ENCODE data around the gene CACNA1G. TPM values are rescaled to one million over a fixed set of nuclear protein-coding genes. Genes with fewer than 3 reads are reported as not detected.

CACNA1G gene
- total and polyA plus RNA-seq, 3 donors from 2014 or later, result 1.3 to 1.7 (median 1.7) TPM

DNA sequence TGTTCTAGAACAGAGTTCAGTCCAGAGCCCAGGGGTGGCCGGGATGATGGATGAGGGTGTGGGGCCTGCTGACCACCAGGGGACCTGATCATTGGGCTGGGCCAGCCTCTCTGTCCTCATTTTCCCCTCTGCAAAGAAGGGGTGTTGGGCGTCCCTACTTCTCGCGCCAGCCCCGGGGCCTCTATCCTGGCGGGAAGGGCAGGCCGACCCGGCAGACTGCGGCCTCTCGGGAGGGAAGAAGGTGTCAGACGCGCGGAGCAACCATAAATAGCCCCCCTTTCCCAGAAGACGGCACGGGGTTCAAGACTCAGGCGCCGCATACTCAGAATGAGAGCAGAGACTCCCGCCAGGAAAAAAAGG, 2.0 kb upstream of the CACNA1G start:
- TF ChIP-seq POLR2A (IDR thresholded peaks at IDR 0.05), result no peak
- TF ChIP-seq, protein P1, sequence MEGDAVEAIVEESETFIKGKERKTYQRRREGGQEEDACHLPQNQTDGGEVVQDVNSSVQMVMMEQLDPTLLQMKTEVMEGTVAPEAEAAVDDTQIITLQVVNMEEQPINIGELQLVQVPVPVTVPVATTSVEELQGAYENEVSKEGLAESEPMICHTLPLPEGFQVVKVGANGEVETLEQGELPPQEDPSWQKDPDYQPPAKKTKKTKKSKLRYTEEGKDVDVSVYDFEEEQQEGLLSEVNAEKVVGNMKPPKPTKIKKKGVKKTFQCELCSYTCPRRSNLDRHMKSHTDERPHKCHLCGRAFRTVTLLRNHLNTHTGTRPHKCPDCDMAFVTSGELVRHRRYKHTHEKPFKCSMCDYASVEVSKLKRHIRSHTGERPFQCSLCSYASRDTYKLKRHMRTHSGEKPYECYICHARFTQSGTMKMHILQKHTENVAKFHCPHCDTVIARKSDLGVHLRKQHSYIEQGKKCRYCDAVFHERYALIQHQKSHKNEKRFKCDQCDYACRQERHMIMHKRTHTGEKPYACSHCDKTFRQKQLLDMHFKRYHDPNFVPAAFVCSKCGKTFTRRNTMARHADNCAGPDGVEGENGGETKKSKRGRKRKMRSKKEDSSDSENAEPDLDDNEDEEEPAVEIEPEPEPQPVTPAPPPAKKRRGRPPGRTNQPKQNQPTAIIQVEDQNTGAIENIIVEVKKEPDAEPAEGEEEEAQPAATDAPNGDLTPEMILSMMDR (IDR thresholded peaks at IDR 0.05), result no peak

GRCh38 chr17:50558941-50559614, 1.4 kb upstream of the CACNA1G start:
- TF ChIP-seq POLR2A (IDR thresholded peaks at IDR 0.05), result no peak
- TF ChIP-seq, protein P1 (IDR thresholded peaks at IDR 0.05), result no peak
- peak; percentile 50 for DNase-seq
- Histone ChIP-seq H3K27me3 (no peaks in the 10 kb centered on the region), H3K4me1 (peaks cover 24% of the 10 kb centered on the region), H3K4me3 (peak overlapping the region in 1 of 2 donors; percentile 48), H3K9me3 (no peaks in the 10 kb centered on the region), H3K27ac (peak overlapping the region in 1 of 2 donors; percentile 50), H3K36me3 (ENCODE audit: low read depth, missing control alignments) (no peaks in the 10 kb centered on the region)
- 1 to 5% methylated on average over 17 to 55 of the region's 55 CpGs for WGBS, 2 donors
- intact Hi-C loops (cut with DNase I; ENCODE audit: low total_unique reads), result loop anchor here (5.0 to 10.0 kb wide), 2 partner anchors 68 to 276 kb away; partner anchors contain the start of gene WFIKKN2

More for the DNA sequence above, 2.0 kb upstream of the CACNA1G start:
- Histone ChIP-seq H3K4me1 (peaks cover 24% of the 10 kb centered on the region), H3K36me3 (ENCODE audit: low read depth, missing control alignments) (no peaks in the 10 kb centered on the region), H3K4me3 (no peak overlapping the region), H3K27me3 (no peaks in the 10 kb centered on the region), H3K9me3 (no peaks in the 10 kb centered on the region), H3K27ac (peak overlapping the region in 1 of 2 donors; percentile 50)
- intact Hi-C loops (cut with DNase I; ENCODE audit: low total_unique reads), result loop anchor here (5.0 to 10.0 kb wide), 2 partner anchors 69 to 276 kb away; partner anchors contain the start of gene WFIKKN2
- 17% methylated on average over 14 of the region's 18 CpGs; no CpG with 5 or more reads in 1 of the 2 donors for WGBS, 2 donors
- no peak for DNase-seq

GRCh38 chr17:50559674-50560184, 786 bp upstream of the CACNA1G start:
- Histone ChIP-seq H3K4me1 (peaks cover 29% of the 10 kb centered on the region), H3K27ac (no peak overlapping the region), H3K36me3 (ENCODE audit: low read depth, missing control alignments) (no peaks in the 10 kb centered on the region), H3K9me3 (no peaks in the 10 kb centered on the region), H3K4me3 (peak overlapping the region; percentile 43 to 48), H3K27me3 (no peaks in the 10 kb centered on the region)
- intact Hi-C loops (cut with DNase I; ENCODE audit: low total_unique reads), result loop anchor here (5.0 to 10.0 kb wide), 2 partner anchors 68 to 275 kb away; partner anchors contain the start of gene WFIKKN2
- no peak for TF ChIP-seq POLR2A (IDR thresholded peaks at IDR 0.05)
- TF ChIP-seq, protein P1 (IDR thresholded peaks at IDR 0.05), result no peak
- 2% methylated on average over 16 to 27 of the region's 27 CpGs for WGBS, 2 donors
- DNase-seq, result peak; percentile 79

- DNase-seq, result no peak
- Histone ChIP-seq H3K36me3 (ENCODE audit: low read depth, missing control alignments) (no peaks in the 10 kb centered on the region), H3K9me3 (no peaks in the 10 kb centered on the region), H3K27ac (no peak overlapping the region), H3K4me3 (peak overlapping the region; percentile 43 to 48), H3K27me3 (no peaks in the 10 kb centered on the region), H3K4me1 (peaks cover 31% of the 10 kb centered on the region)
- TF ChIP-seq POLR2A (IDR thresholded peaks at IDR 0.05), result no peak
- TF ChIP-seq, protein P1 (IDR thresholded peaks at IDR 0.05), result no peak
- 1% methylated on average over 64 of the region's 88 CpGs; no CpG with 5 or more reads in 1 of the 2 donors for WGBS, 2 donors
- intact Hi-C loops (cut with DNase I; ENCODE audit: low total_unique reads), result no loop called here
Measured at GRCh38 chr17:50560931-50561745, 623 bp downstream of the CACNA1G start.

All from testis (tissue), 3 donors.